Raji (cell line): ENCODE measurements around the gene KCNRG.

Experiments
- POLR2A ChIP-seq: IDR thresholded peaks from 2 replicates; pipeline ENCODE4 v1.6.1; 2011; ENCODE audit warnings: low read depth, low read length, control low read depth; ENCODE audit not compliant: insufficient read depth

The KCNRG gene, protein sequence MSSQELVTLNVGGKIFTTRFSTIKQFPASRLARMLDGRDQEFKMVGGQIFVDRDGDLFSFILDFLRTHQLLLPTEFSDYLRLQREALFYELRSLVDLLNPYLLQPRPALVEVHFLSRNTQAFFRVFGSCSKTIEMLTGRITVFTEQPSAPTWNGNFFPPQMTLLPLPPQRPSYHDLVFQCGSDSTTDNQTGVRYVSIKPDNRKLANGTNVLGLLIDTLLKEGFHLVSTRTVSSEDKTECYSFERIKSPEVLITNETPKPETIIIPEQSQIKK

DNA sequence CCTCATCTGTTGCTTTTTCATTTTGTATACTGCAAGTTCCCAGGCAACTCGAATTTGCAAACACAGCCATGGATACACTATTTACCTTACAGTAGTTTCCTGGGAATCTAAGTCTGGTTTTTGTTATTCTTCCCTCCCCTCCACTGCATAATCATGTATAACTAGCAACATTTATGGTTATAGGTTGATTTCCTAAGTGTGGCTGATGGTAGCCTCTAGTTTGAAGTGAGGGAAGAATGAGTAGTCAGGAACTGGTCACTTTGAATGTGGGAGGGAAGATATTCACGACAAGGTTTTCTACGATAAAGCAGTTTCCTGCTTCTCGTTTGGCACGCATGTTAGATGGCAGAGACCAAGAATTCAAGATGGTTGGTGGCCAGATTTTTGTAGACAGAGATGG is at the start of gene KCNRG:
Gene KCNRG, plus strand, starts transcription at position 187 of the 400 bp plus-strand sequence. Its CDS starts 50 bp downstream, at position 237.
- TF ChIP-seq POLR2A, result no peak

DNA sequence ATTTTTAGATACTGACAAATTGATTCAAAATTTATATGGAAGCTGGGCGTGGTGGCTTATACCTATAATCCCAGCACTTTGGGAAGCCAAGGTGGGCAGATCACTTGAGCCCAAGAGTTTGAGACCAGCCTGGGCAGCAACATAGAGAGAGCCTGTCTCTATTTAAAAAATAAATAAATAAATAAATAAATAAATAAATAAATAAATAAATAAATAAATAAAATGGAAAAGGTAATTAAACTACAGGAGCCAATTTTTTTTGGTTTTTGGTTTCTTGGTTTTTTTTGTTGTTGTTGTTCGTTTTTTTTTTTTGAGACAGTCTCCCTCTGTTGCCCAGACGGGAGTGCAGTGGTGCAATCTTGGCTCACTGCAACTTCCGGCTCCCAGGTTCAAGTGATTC is 47.8 kb upstream of the KCNRG start:
- TF ChIP-seq POLR2A, result no peak

DNA sequence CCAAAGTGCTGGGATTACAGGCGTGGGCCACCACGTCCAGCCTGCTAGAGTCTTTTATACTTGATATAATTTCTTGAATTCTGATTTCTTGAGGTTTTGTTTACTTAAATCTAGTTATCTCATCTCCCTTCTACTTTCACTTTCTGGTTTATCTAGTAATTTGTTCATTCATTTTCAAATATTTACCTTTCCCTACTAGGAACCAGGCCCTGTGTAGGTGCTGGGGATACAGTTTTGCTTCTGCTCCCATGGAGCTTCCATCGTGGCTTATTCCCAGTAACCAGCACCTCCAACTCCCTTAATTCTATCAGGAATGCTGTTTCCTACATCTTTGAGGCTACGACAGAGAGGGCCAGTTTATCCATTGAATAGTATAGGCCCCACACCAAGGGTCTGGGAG is 42.5 kb upstream of the KCNRG start:
- TF ChIP-seq POLR2A, result no peak

DNA sequence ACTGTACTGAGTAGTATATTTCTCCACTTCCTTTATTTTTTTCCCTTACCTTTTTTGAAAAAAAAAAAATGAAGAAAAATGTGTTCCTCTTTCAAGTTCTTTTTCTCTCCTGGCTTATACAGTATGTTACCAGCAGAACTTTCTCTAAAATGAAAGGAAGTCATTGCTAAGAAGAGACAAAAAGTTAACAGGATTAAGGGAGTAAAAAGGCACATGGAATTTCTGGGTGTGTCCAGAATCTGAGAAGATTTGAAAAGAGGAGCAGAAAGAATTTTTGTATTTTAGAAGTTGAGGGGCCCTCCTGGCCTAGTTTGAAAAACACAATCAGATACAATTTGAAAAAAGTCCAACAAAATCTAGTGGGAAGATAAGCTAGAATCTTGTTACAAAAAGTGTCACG is 39.4 kb upstream of the KCNRG start:
- TF ChIP-seq POLR2A, result no peak

DNA sequence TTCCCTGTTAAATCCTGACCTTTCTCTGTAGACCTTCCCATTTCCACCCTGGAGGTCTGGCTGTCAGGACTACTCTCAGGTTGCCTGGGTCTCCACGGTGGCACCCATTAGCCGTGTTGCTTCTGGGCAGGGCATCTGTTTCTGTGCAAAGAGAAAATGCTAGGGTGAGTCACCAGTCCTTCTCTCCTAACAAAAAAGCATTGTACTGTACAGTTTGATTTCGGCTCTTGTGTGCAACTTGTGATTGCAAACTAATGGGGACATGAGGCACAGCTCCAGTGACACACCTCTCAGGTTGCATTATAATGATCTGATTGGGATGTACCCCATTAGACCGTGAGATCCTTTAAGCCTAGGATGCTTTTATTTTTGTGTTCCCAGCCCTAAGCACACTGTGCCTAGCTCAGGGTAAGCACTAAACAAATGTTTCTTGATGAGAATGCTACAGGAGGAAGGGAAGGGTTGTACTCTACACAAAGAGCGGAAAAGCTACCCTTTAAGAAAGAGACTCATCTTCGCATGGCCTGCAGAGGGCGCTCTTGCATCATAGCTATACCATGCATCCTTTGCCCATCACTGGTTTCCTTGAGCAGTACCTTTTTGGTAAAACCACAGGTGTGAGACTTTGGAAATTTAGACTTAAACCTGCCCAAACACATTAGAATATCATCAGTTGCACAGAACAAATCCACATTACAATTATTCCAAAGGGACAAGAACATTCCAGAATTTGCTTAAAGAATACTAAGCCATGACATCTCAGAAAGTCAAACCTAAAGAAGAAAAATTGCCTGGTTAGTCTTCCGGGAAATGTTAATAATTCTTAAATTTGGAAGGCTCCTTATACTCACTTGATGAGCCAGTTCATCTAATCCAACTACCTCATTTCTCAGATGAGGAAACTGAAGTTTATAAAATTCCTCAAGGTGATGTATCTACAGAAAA is 38.7 kb upstream of the KCNRG start:
- no peak for TF ChIP-seq POLR2A

DNA sequence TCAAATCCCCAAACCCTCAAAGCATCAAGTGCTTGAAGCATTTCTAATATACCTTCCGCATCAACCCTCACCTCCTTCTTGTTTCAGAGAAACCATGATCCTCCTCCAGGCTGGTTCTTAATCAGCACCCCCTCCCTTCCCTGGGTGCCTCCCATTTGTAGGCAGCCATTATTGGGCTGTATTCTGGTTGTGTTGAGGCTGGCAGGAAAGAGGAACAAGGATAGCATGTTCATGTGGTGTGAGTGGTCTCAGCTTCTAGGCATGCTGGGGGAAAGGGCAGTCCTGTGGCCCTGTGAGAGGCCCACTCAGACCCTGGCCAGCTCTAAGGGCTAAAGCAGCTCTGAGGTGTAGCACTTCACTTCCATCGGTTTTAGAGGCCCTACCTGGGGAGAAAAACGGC is 37.3 kb upstream of the KCNRG start:
- no peak for TF ChIP-seq POLR2A

DNA sequence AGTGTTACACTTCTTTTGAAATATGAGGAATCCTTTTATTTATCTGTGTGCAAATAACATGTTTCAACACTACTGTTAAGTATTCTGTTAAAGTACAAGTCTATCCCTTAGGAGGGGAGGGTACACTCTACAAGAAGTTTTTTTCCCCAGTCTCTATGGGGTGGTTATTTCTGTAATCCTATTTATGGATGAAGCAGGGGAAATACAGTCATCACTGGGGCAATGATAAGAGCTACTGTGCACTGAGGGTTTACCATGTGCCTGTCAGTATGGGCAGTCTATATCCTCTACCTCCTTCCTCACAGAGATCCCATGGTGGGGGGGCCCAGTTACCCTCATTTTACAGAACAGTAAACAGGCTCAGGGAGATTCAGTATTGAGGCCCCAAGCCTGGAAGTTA is 35.0 kb upstream of the KCNRG start:
- TF ChIP-seq POLR2A, result no peak

DNA sequence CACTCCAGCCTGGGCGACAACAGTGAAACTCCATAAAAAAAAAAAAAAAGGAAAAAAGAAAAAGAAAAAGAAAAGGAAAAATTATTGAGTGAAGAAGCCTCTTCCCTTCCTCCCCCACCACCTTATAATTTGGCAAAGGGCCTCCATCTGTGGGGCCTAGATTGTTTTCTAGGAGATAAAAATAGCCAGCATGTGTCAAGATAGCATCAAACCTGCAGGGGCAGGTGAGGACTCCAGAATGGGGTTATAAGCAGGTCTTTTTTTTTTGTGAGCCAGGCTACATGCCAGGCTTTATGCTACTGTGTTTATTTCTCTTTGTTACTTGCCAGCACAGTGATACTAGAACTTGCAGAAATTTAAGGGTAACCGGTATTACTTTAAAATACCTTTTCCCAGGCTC is 30.1 kb upstream of the KCNRG start:
- no peak for TF ChIP-seq POLR2A

DNA sequence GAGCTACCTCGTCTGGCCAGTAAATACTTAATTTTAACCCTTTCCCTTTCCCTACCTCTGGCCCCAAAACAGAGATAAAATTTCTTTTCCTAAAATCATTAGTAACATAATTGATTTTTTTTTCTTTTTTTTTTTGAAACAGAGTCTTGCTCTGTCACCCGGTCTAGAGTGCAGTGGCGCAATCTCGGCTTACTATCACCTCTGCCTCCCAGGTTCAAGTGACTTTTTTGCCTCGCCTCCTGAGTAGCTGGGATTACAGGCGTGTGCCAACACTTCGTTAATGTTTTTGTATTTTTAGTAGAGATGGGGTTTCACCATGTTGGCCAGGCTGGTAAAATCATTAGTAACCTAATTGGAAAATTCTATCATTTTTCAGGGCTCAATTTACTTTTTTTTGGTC is 28.8 kb upstream of the KCNRG start:
- TF ChIP-seq POLR2A, result no peak

DNA sequence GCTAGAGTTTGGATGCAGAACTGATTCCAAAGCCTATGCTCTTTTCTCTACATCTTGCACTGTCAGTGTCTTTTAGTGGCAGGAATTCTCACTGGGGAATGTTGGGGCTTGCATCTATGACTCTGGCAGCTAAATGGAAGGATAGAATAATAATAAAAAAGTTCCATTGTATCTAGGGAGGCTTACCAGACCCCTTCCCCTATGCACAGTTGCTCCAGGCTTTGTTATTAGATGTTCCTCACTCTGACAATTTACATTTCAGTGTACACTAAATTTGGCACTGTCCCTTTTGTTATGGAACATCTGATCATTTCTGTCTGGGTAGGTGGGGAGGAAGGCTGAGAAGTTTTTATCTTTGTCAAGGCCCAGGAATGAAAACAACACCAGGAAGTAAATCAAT is 22.1 kb upstream of the KCNRG start:
- no peak for TF ChIP-seq POLR2A

DNA sequence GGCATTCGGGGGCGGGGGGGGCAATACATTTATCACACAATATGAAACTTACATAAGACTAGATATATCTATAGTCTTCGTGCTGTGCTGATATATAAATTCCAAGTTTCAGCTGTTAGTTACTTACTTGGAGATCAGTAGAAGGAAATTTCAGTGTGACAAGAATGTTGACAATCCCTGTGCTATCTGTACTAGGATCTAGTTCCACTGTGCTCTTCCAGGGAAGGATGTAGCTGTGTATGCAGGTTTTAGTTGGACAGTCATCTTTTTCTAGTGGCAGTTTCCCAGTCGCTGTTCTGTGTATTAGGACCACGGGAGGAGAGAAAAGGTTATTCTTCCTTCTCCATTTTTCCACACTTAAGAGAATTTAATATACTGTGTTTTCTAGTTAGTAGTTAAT is 21.6 kb upstream of the KCNRG start:
- no peak for TF ChIP-seq POLR2A

DNA sequence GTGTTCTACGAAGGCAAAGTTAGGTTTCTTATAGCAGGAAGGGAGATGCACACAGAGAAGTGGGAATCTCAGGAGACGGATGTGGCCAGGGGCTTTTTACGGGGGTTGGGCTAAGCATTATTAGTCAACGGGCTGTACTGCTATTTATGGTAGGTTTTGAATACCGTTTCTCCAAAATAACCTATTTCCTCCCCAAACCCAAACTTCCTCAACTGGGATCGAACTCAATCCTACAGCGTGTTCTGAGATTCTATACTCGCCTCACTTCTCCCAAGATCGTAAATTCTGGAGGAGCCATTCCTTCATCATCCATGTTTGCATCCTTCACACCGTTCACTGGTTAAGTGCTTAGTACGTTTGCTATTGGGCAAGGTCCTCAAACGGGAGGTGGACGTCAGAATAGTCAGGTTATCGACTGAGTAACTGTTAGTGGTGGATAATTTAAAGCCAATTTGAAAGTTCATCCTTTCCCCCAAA is 19.6 kb upstream of the KCNRG start:
- no peak for TF ChIP-seq POLR2A

DNA sequence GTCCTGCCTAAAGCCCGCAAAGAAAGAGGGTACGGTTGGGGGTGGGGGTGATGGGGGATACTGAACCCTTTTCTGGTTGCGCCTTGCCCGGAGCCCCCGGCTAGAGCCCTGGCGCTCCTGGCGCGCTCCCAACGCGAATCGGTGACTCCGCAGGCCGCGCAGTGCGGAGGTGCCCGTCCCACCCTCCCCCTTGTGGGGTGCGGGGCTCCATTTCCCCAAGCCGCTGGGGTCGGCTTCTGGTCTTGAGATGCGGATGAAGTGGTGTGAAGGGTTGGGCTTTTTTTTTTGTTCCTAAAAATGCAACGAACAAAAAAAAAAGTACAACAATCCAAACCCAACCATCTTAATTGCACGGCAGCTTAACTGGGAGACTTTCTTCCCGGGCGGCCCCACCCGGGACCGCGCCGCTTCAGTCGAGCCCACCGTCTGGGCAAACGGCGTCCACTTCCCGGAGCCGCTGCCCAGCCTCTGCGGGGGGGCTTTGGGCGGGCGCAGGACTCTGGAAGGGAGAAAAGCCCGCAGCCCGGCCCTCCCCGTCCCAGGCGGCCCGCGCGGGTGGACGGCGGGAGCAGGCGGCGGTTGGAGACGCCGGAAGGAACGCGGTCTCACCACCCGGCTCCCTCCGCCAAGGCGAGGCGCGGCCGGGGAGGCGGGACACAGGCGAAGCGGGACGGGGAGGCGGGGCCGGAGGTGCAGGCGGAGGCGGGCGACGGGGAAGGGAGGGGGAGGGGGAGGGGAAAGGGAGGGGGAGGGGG is 18.9 kb upstream of the KCNRG start:
- peak; percentile 58 for TF ChIP-seq POLR2A

DNA sequence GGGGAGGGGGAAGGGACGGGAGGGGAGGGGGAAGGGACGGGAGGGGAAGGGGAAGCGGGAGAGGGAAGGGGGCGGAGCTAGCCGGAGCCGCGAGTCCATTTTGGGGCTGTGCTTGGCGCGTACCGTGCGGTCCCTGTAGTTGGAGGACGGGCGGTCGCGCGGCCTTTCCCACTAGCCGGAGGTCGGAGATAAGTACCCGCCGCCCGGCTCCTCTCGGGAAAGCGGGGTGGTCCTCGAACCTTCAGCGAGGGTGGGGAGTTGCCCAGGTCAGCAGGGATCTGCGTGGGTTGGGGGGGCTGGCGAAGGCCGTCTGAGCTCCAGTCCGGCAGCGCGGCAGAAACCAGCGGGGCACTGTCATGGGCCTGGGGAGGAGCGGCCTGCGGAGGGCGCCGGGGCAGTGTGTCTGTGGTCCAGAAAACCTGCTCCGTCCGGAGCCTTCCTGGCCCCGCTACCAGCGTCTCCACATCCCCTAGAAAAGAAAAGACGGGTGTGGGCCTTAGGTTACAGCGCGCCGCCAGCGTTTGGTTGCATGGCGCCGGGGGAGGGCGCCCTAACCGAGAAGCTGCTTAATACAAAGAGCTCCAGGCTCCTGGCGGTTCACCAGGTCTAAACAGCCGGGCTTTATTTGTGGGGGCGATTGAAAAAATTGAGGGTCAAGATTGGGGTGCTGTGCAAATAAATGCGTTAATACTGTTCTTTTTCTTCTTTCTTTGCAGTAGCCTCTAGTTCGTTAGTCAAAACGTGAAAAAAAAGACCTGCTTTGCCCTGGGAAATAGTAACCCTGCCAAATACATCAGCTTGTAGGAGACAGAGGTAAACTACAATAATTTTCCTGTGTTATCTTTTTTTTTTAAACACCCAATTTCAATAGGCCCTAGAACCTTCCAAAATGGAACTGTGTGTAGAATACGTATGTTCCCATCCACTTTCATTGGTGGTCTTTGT is 18.0 kb upstream of the KCNRG start, which contains the start of gene TRIM13:
Gene TRIM13, plus strand, starts transcription at position 92 of the 945 bp plus-strand sequence. CDS start 14,899 bp downstream, outside the sequence.
- peak; percentile 83 for TF ChIP-seq POLR2A
